Uterus (tissue), 4 donors: Measurements from ENCODE around the gene ACP3. TPM values are rescaled to one million over a fixed set of nuclear protein-coding genes. Genes with fewer than 3 reads are reported as not detected.
"Not testable (repeated sequence)": the region's sequence is repeated elsewhere in the genome, so short reads cannot be mapped to it uniquely, and the experiment has no call there.

Experiments
- DNase-seq, 2 donors: peaks; one replicate each; pipeline ENCODE4 v3.0.0-alpha.2; 2019 to 2020
- H3K27ac ChIP-seq, 2 donors: fragments of 200-600 bp; sonication (generic); 1 replicate in 1 of 2; 2 replicates in 1 of 2; pipeline ENCODE4 v1.5.1; 2016 to 2018
- H3K27me3 ChIP-seq, 2 donors: fragments of 200-600 bp; sonication (generic); one replicate each; pipeline ENCODE4 v1.5.1; 2018 to 2019; ENCODE audit warnings: control low read depth in 1 of 2
- H3K36me3 ChIP-seq, 2 donors: fragments of 200-600 bp; sonication (generic); one replicate each; pipeline ENCODE4 v1.5.1; 2019; ENCODE audit warnings: control low read depth in 1 of 2
- H3K4me1 ChIP-seq, 2 donors: fragments of 200-600 bp; sonication (generic); one replicate each; pipeline ENCODE4 v1.5.1; 2018 to 2019; ENCODE audit warnings: control low read depth in 1 of 2
- H3K4me3 ChIP-seq, 2 donors: fragments of 200-600 bp; sonication (generic); 1 replicate in 1 of 2; 2 replicates in 1 of 2; pipeline ENCODE4 v1.5.1; 2018 to 2019; ENCODE audit warnings: mild to moderate bottlenecking in 1 of 2
- H3K9me3 ChIP-seq, 2 donors: fragments of 200-600 bp; sonication (generic); one replicate each; pipeline ENCODE4 v1.5.1; 2019; ENCODE audit warnings: control low read depth in 1 of 2
- POLR2A ChIP-seq, 2 donors: fragments of 450-650 bp; IDR thresholded peaks; one replicate each; pipeline ENCODE4 v1.6.1; 2016; ENCODE audit warnings: antibody characterized with exemption in 2 of 2, mild to moderate bottlenecking in 1 of 2, moderate library complexity in 1 of 2
- intact Hi-C: fragments of 100-400 bp; cut with DNase I; formaldehyde crosslinking; loops from one replicate; pipeline ENCODE4 v1.15.1; 2023; ENCODE audit warnings: low total_unique reads
- total RNA-seq, 4 donors: library from RNA; depleted of rRNA in 3 of 4; stranded (reverse); fragments of >200 nt in 3 of 4; gene quantifications; one replicate each; pipeline versions ENCODE4 v1.1.0 to v1.2.4, GENCODE V29; 2014 to 2023
- TF ChIP-seq, protein P1 (sequence below), 4 experiments: fragments of 200-600 bp in 2 of 4; fragments of 450-650 bp in 2 of 4; sonication (generic) in 2 of 4; IDR thresholded peaks; one replicate each; pipeline ENCODE4 v1.5.1; 2016 to 2019; ENCODE audit warnings: antibody characterized with exemption in 4 of 4, mild to moderate bottlenecking in 2 of 4, moderate library complexity in 1 of 4
- donor health status: DM: yes; HTN: yes; CAD: no.

ACP3 gene
- total RNA-seq, 4 donors from 2014 or later: 1.4 to 5.6 TPM; not detected in 2

DNA sequence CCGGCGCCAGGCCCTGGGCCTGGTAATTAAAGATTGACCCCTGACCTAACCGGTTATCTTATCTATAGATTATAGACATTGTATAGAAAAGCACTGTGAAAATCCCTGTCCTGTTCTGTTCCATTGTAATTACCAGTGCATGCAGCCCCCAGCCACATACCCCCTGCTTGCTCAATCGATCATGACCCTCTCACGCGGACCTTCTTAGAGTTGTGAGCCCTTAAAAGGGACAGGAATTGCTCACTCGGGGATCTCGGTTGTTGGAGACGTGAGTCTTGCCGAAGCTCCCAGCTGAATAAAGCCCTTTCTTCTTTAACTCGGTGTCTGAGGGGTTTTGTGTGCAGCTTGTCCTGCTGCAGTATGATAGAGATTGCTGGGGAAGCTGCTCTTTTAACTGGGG, 7.2 kb upstream of the ACP3 start:
- H3K27me3 ChIP-seq, DNase-seq, H3K36me3 ChIP-seq, H3K27ac ChIP-seq, intact Hi-C loops, H3K9me3 ChIP-seq, H3K4me3 ChIP-seq, H3K4me1 ChIP-seq: not testable (repeated sequence)

DNA sequence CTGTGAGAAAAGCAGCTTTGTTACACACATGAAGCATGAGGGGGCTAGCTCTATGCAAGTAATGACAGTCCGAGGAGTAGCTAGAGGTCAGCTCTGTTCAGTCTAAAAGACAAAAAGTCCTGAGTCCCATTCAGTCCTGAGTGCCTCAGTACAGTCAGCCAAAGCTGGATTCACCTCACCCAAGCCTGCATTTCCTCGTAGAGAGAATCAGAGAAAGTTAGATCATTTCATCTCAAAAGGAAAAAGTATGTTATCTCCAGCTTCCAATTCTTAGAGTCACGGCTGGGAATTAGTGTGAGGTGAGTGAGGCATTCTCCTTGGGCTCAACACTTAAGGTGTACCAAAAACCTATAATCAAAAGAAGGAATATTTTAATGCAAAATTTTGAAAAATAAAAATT, 5.9 kb upstream of the ACP3 start:
- no peaks in the 10 kb centered on the region for H3K27me3 ChIP-seq
- intact Hi-C loops: no loop called here
- H3K36me3 ChIP-seq: no peaks in the 10 kb centered on the region
- DNase-seq: no peak
- no peak overlapping the region for H3K4me3 ChIP-seq
- H3K27ac ChIP-seq: no peak overlapping the region
- TF ChIP-seq, protein P1, sequence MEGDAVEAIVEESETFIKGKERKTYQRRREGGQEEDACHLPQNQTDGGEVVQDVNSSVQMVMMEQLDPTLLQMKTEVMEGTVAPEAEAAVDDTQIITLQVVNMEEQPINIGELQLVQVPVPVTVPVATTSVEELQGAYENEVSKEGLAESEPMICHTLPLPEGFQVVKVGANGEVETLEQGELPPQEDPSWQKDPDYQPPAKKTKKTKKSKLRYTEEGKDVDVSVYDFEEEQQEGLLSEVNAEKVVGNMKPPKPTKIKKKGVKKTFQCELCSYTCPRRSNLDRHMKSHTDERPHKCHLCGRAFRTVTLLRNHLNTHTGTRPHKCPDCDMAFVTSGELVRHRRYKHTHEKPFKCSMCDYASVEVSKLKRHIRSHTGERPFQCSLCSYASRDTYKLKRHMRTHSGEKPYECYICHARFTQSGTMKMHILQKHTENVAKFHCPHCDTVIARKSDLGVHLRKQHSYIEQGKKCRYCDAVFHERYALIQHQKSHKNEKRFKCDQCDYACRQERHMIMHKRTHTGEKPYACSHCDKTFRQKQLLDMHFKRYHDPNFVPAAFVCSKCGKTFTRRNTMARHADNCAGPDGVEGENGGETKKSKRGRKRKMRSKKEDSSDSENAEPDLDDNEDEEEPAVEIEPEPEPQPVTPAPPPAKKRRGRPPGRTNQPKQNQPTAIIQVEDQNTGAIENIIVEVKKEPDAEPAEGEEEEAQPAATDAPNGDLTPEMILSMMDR (IDR thresholded peaks at IDR 0.05): no peak
- no peak for TF ChIP-seq POLR2A (IDR thresholded peaks at IDR 0.05)
- H3K9me3 ChIP-seq: no peaks in the 10 kb centered on the region
- no peaks in the 10 kb centered on the region for H3K4me1 ChIP-seq

DNA sequence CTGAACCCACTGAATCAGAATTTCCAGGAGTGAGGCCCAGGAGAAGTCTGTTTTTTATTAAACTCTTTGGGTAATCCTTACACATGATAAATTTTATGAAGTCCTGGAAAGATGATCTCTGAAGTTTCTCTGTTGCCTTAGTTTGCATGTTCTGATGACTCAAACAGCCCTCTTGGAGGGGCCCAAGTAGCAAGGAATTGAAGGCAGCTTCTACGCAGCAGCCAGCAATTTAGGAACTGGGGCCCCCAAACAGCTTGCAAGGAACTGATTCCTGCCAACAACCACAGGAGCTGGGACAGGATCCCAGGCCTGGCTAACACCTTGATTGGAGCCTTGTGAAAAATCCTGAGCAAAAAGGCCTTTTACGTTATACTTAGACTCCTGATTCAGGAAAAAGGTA, 5.4 kb upstream of the ACP3 start:
- Histone ChIP-seq H3K27ac (no peak overlapping the region), H3K4me1 (no peaks in the 10 kb centered on the region), H3K36me3 (no peaks in the 10 kb centered on the region), H3K4me3 (no peak overlapping the region), H3K27me3 (no peaks in the 10 kb centered on the region), H3K9me3 (no peaks in the 10 kb centered on the region)
- intact Hi-C loops: no loop called here
- DNase-seq: no peak
- no peak for TF ChIP-seq POLR2A (IDR thresholded peaks at IDR 0.05)
- TF ChIP-seq, protein P1 (IDR thresholded peaks at IDR 0.05): no peak

DNA sequence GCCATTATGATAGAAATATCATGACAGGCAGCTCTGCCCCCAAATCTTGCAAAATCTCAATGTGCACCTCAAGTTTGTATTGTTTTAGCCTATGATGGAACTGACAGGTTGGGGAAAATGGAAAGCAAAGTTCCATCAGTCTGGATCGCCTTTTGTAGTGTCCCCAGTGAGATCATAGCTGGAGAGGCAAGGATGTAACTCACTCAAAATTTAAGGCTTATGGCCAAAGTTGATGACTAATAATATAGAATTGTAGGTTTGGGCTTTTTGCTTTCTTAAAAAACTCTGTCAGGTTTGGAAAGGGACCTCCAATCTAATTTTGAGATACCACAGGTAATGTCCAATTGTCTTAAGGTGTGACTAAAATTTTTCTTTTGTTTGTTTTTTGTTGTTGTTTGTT, 1.4 kb upstream of the ACP3 start:
- intact Hi-C loops: no loop called here
- H3K27me3 ChIP-seq: no peaks in the 10 kb centered on the region
- H3K27ac ChIP-seq: no peak overlapping the region
- TF ChIP-seq POLR2A (IDR thresholded peaks at IDR 0.05): no peak
- TF ChIP-seq, protein P1 (IDR thresholded peaks at IDR 0.05): no peak
- no peaks in the 10 kb centered on the region for H3K9me3 ChIP-seq
- DNase-seq: no peak
- no peak overlapping the region for H3K4me3 ChIP-seq
- no peaks in the 10 kb centered on the region for H3K36me3 ChIP-seq
- H3K4me1 ChIP-seq: no peaks in the 10 kb centered on the region

DNA sequence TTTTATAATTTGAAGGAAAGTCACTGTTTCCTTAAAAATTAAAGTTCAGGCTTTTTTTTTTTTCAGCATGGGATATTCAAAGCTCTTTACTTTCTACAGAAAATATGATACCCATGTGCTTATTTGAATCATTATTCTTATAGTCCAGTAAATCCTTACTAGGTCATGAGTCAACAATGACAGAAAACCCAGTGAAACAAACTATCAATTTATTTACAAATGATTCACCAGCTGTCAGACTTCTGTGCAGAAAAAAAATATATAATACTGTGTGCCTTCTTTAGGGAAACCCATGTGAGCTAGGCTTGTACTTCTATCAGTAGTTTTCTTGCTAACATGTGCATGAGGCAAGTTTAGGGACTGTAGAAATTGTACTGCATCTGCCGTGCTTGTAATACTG, 1.2 kb downstream of the ACP3 start:
- no peaks in the 10 kb centered on the region for H3K27me3 ChIP-seq
- no peak for DNase-seq
- H3K9me3 ChIP-seq: no peaks in the 10 kb centered on the region
- H3K36me3 ChIP-seq: no peaks in the 10 kb centered on the region
- H3K4me3 ChIP-seq: no peak overlapping the region
- intact Hi-C loops: no loop called here
- no peak for TF ChIP-seq POLR2A (IDR thresholded peaks at IDR 0.05)
- TF ChIP-seq, protein P1 (IDR thresholded peaks at IDR 0.05): no peak
- no peaks in the 10 kb centered on the region for H3K4me1 ChIP-seq
- H3K27ac ChIP-seq: peak overlapping the region in 1 of 2 donors; percentile 74

DNA sequence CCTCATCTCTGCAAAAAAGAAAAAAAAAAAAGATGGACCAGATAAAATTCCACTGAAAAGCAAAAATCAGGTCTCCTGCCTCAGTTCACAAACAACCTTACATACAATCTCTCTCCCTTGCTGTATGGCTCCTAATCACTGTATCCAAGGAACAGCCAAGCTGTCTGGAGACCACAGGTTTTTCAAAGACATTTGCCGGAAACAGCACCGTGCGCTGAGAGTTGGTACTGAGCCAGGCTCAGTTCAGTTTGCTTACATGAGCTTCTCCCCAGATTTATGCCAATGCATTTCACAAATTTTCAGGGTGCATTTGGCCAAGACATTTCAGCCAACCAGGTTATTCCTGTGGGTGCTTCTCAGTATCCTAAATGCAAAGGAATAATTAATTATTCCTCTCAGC, 4.1 kb downstream of the ACP3 start:
- no peak overlapping the region for H3K4me3 ChIP-seq
- TF ChIP-seq, protein P1 (IDR thresholded peaks at IDR 0.05): no peak
- no peak for TF ChIP-seq POLR2A (IDR thresholded peaks at IDR 0.05)
- H3K27ac ChIP-seq: no peak overlapping the region
- H3K4me1 ChIP-seq: no peaks in the 10 kb centered on the region
- no peaks in the 10 kb centered on the region for H3K36me3 ChIP-seq
- no peaks in the 10 kb centered on the region for H3K27me3 ChIP-seq
- no peaks in the 10 kb centered on the region for H3K9me3 ChIP-seq
- no peak for DNase-seq
- intact Hi-C loops: no loop called here
